Common myeloid progenitor, CD34-positive (primary cell): ENCODE data around the gene AUTS2.
A peak's percentile ranks its signal among the peaks of the same experiment; 100 is the strongest.

Experiments used
- CTCF ChIA-PET: fragments of 350-600 bp; sonication (Branson Sonifier 250); formaldehyde crosslinking; loops from one replicate; lab custom pipeline; 2021; ENCODE audit warnings: antibody characterized with exemption; lab: Charles Lee
- POLR2A ChIA-PET: fragments of 350-600 bp; sonication (Branson Sonifier 250); formaldehyde crosslinking; loops from one replicate; lab custom pipeline; 2021; ENCODE audit warnings: antibody characterized with exemption; lab: Charles Lee
- DNase-seq, 3 donors: peaks; one replicate each; pipeline versions ENCODE4 v3.0.0 to v3.0.0-alpha.2; 2013
- H3K27ac ChIP-seq, 2 experiments: 1 replicate in 1 of 2; 2 replicates in 1 of 2; pipeline ENCODE4 v1.7.0; 2013; ENCODE audit warnings: inconsistent platforms in 2 of 2, low read length in 2 of 2, mild to moderate bottlenecking in 2 of 2, low read depth in 1 of 2, moderate library complexity in 1 of 2; ENCODE audit not compliant: severe bottlenecking in 2 of 2, insufficient read depth in 1 of 2, poor library complexity in 1 of 2
- H3K27me3 ChIP-seq, 5 experiments: replicated peaks in 2 of 5; 1 replicate in 3 of 5; 2 replicates in 2 of 5; pipeline versions ENCODE4 v1.6.1 to v1.7.0; 2013; ENCODE audit warnings: low read length in 4 of 5, mild to moderate bottlenecking in 2 of 5, moderate library complexity in 2 of 5, inconsistent platforms in 1 of 5; ENCODE audit not compliant: insufficient read depth in 5 of 5, control insufficient read depth in 4 of 5
- H3K36me3 ChIP-seq, 4 experiments: 1 replicate in 2 of 4; 2 replicates in 2 of 4; pipeline versions ENCODE4 v1.6.1 to v1.7.0; 2013; ENCODE audit warnings: low read length in 3 of 4, control low read depth in 1 of 4, mild to moderate bottlenecking in 1 of 4; ENCODE audit not compliant: control insufficient read depth in 4 of 4, insufficient read depth in 4 of 4
- H3K4me1 ChIP-seq, 4 experiments: 1 replicate in 3 of 4; 2 replicates in 1 of 4; pipeline versions ENCODE4 v1.6.1 to v1.7.1; 2013; ENCODE audit warnings: low read length in 3 of 4, mild to moderate bottlenecking in 3 of 4, control low read depth in 1 of 4, inconsistent platforms in 1 of 4, moderate library complexity in 1 of 4; ENCODE audit not compliant: control insufficient read depth in 4 of 4, insufficient read depth in 4 of 4; ENCODE audit errors: control extremely low read depth in 1 of 4
- H3K4me3 ChIP-seq, 7 experiments: 1 replicate in 4 of 7; 2 replicates in 3 of 7; pipeline versions ENCODE4 v1.5.1 to v1.7.0; 2013; ENCODE audit warnings: mild to moderate bottlenecking in 7 of 7, low read length in 6 of 7, moderate library complexity in 6 of 7, inconsistent platforms in 2 of 7, low read depth in 2 of 7, control low read depth in 1 of 7; ENCODE audit not compliant: insufficient read depth in 4 of 7, control insufficient read depth in 1 of 7; ENCODE audit errors: extremely low read depth in 1 of 7
- H3K9me3 ChIP-seq, 5 experiments: 1 replicate in 4 of 5; 2 replicates in 1 of 5; pipeline versions ENCODE4 v1.6.1 to v1.7.1; 2013; ENCODE audit warnings: low read length in 4 of 5, mild to moderate bottlenecking in 2 of 5, inconsistent platforms in 1 of 5, low read depth in 1 of 5, moderate library complexity in 1 of 5; ENCODE audit not compliant: control insufficient read depth in 4 of 5, insufficient read depth in 2 of 5; ENCODE audit errors: control extremely low read depth in 1 of 5
- WGBS: methylation state at CpG from one replicate; pipeline ENCODE4 v1.1.5; 2013; ENCODE audit not compliant: insufficient coverage; 5-methylcytosine and 5-hydroxymethylcytosine counted together

Gene AUTS2

DNA sequence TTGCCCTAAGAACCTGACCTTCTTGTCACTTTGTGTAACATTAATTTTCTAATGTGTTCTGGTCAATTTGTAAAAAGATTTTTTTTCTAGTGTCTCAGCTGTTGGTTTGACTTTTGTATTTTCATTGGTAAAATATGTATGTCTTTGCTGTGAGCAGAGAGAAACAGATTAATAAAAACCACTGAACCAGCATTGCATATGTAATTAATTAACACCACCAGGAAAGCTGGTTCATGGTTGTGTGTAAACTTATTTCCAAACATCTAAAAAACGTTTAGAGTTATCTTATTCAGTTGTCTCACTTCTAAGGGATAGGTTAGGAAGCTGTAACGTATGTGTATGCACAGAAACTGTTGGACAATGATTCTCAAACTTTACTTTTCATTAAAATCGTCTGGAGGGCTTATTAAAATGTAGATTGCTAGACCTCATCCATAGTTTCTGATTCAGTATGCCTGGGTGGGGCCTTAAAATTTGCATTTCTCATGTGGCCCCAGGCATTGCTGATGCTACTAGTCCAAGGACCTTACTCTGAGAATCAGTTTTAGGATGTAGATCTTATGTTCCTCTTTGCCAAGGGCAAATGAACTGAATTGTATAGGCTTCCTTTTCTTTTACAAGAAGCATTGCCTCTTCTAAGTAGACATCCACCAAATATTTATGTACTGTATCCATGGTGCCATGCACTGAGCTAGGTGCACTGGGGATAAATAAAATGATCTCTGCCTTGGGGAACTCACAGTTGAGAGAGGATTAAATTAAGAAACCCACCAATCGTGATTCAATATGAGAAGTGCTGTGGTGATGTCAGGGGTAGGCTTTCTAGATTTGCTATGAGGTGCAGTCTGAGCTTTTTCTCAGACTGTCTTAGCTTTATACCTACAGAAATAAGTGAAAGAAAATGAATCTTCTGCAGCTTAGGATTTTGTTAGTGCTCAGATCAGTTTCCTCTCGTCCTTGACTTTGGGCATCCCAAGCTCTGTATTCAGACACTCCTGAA lies 98.7 kb downstream of the AUTS2 start:
- no peak overlapping the region for H3K4me3 ChIP-seq
- no peaks in the 10 kb centered on the region for H3K36me3 ChIP-seq
- no peak overlapping the region for H3K27ac ChIP-seq
- 94% methylated on average over 3 of the region's 5 CpGs for WGBS
- peaks cover 4 to 25% (median 15%) of the 10 kb centered on the region in 4 experiments for H3K4me1 ChIP-seq
- ChIA-PET CTCF (interaction anchor here (0.8 to 1.2 kb wide), 4 partner anchors 8 to 42 kb away, joined by 3 read pairs; no protein-coding TSS in a partner anchor), POLR2A (no interaction called here)
- peak in 1 of 3 donors; percentile 21 for DNase-seq
- H3K27me3 ChIP-seq: no peaks in the 10 kb centered on the region
- H3K9me3 ChIP-seq: no peaks in the 10 kb centered on the region

DNA sequence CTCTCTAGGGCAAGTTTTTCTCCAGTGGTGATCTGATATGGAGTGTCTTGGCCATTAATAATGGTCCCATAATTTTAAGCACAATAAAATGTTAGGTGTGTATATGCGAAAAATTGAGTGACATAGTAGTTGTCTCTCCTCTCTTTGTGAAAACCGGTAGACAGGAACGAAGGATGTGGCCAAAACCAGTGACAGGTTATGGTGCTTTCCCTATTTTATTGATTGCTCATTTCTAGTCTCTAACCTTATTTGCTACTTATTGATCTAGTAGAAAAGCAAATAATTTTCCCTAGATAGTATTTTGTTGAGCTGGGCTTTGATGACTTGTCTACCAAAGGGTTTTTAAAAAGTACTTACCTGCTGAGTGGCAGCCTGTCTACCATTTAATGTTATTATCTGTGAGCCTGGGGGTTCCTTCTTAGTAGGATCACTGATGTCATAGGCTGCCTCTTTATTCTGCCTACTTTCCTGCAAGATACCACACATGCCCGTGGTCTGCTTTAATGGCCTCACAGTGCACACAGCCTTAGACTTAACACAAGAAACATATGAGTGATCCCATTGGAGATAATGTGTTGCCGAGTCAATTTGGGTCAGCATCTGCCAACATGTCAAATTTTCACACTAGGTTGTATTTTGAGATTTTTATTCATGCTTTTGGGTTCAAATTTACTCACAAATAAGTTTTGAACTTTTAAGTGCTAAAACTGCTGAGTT lies 100.0 kb downstream of the AUTS2 start:
- peaks cover 4 to 31% (median 13%) of the 10 kb centered on the region in 4 experiments for H3K4me1 ChIP-seq
- no peaks in the 10 kb centered on the region for H3K9me3 ChIP-seq
- DNase-seq: no peak
- CTCF ChIA-PET: interaction anchor here (0.8 to 1.2 kb wide), 3 partner anchors 10 to 44 kb away, joined by 3 read pairs; no protein-coding TSS in a partner anchor
- no peaks in the 10 kb centered on the region for H3K27me3 ChIP-seq
- H3K4me3 ChIP-seq: no peak overlapping the region
- H3K36me3 ChIP-seq: no peaks in the 10 kb centered on the region
- no peak overlapping the region for H3K27ac ChIP-seq
- 81% methylated on average over 2 of the region's 5 CpGs for WGBS
- POLR2A ChIA-PET: no interaction called here

DNA sequence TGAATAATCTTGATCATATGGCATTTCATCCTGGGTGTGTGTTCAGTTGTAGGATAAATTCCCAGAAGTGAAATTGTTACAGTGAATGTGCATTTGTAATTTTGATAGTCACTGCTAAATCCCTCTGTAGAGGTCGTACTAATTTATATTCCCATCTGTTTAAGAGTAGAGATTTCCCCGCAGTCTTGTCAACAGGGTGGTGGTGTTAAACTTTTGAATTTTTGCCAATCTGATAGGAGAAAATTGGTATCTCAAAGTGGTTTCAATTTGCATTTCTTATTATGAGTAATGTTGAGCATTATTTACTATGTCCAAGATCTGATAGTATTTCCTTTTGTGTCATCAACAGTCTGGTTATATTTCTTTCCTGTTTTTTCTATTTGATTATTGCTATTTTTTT lies 101.7 kb downstream of the AUTS2 start:
- DNase-seq: no peak
- POLR2A ChIA-PET: no interaction called here
- H3K36me3 ChIP-seq: no peaks in the 10 kb centered on the region
- no peaks in the 10 kb centered on the region for H3K27me3 ChIP-seq
- no peak overlapping the region for H3K4me3 ChIP-seq
- 100% methylated on average over 2 of the region's 2 CpGs for WGBS
- peaks cover 3 to 33% (median 13%) of the 10 kb centered on the region in 4 experiments for H3K4me1 ChIP-seq
- no peak overlapping the region for H3K27ac ChIP-seq
- H3K9me3 ChIP-seq: no peaks in the 10 kb centered on the region
- CTCF ChIA-PET: interaction anchor here (0.9 to 2.0 kb wide), 2 partner anchors 11 to 21 kb away, joined by 4 read pairs; no protein-coding TSS in a partner anchor

DNA sequence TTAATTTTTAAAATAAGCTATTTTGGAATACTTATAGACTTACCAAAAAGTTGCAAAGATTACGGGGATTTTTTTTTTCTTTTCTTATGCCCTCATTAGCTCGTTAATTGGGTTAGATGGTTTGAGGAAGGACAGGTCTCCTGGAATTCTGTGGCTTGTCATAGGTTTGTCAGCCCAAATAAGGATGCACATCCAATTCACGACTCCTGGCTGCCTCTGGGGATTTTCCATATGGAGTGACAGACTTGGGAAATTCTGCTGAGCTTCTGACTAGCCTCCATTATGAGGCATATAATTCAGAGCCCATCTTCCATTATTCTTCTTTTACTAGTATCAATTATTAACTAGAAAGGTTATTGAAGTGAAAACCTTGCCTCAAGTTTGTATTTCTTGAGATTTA lies 102.1 kb downstream of the AUTS2 start:
- Histone ChIP-seq H3K27me3 (no peaks in the 10 kb centered on the region), H3K4me3 (no peak overlapping the region), H3K36me3 (no peaks in the 10 kb centered on the region), H3K9me3 (no peaks in the 10 kb centered on the region), H3K4me1 (peaks cover 3 to 33% (median 13%) of the 10 kb centered on the region in 4 experiments), H3K27ac (no peak overlapping the region)
- DNase-seq: no peak
- ChIA-PET POLR2A (no interaction called here), CTCF (interaction anchor here (0.9 to 2.0 kb wide), 2 partner anchors 11 to 21 kb away, joined by 4 read pairs; no protein-coding TSS in a partner anchor)
- no CpG with 5 or more reads among the region's 3 CpGs for WGBS

DNA sequence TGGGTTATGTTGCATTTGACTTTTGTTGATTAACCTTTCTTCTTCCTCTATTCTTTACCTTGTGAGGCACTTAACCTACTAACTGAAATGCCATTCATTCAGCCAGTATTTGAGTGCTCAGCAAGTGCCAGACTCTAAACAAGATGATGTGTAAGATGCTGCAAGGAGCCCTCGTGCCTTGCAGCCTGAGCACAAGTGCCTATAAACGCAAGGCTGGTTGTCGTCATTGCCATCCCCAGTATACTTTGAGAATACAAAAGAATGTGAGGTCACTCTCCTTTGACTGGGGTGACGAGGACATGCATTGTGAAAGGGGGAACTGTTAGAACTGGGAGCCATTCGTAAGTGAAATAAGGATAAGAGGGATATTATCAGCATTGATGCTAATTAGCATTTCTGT lies 103.0 kb downstream of the AUTS2 start:
- 92% methylated on average over 5 of the region's 5 CpGs for WGBS
- H3K27ac ChIP-seq: no peak overlapping the region

DNA sequence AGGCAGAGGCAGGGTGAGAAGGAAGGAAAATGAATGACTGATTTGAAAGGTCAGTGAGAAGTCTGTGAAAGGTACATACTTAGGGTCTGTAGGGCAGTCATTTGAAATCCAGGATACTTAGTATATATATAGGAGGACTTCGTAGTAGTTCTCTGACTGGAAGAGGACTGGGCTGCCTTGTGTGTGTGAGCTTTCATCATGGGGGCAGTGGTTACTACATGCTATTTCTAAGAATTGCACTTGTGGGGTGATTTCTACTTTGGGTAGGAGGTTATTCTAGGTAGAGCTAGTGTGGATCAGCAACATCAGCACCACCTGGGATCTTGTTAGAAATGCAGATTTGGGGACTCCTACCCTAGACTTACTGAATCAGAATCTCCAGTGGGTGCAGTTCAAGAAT lies 104.1 kb downstream of the AUTS2 start:
- CTCF ChIA-PET: no interaction called here
- 100% methylated on average over 1 of the region's 1 CpG for WGBS
- Histone ChIP-seq H3K36me3 (no peaks in the 10 kb centered on the region), H3K4me1 (peaks cover 0 to 17% (median 3%) of the 10 kb centered on the region in 4 experiments), H3K27ac (no peak overlapping the region), H3K4me3 (no peak overlapping the region), H3K27me3 (no peaks in the 10 kb centered on the region), H3K9me3 (no peaks in the 10 kb centered on the region)
- DNase-seq: no peak
- POLR2A ChIA-PET: no interaction called here

More for the DNA sequence above, 103.0 kb downstream of the AUTS2 start:
- Histone ChIP-seq H3K27me3 (no peaks in the 10 kb centered on the region), H3K4me1 (peaks cover 2 to 24% (median 9%) of the 10 kb centered on the region in 4 experiments), H3K36me3 (no peaks in the 10 kb centered on the region), H3K4me3 (no peak overlapping the region), H3K9me3 (no peaks in the 10 kb centered on the region)
- no peak for DNase-seq
- CTCF ChIA-PET: interaction anchor here (0.6 to 2.0 kb wide), 2 partner anchors 10 to 144 kb away, joined by 4 to 6 read pairs; no protein-coding TSS in a partner anchor
- POLR2A ChIA-PET: no interaction called here
